ENCODE results near the gene C15orf40. TPM values are rescaled to one million over a fixed set of nuclear protein-coding genes. Genes with fewer than 3 reads are reported as not detected.
"Not testable (repeated sequence)": the region's sequence is repeated elsewhere in the genome, so short reads cannot be mapped to it uniquely, and the experiment has no call there.

The C15orf40 gene
- polyA plus RNA-seq, 2 of the 4 experiments (the other 2 are of a cell fraction) = 48.0 to 55.0 TPM

- H3K4me1 ChIP-seq; POLR2A ChIA-PET; DNase-seq (ENCODE audit: low read depth in 1 of 2, low spot score in 1 of 2); H3K4me2 ChIP-seq; H3K9me3 ChIP-seq; H3K27ac ChIP-seq; CTCF ChIA-PET; ATAC-seq; FAIRE-seq; H3K4me3 ChIP-seq: not testable (repeated sequence)
- TF ChIP-seq KDM1A (IDR thresholded peaks at IDR 0.05; ENCODE audit: low read depth) = 0 out of 2 replicates have a peak, but pooled peaks have one; percentile 49
- 91% methylated on average over 6 of the region's 6 CpGs for WGBS (ENCODE audit: missing lambda C conversion rate)
Observed at GRCh38 chr15:83031234-83031633, 19.8 kb upstream of the C15orf40 start.

- Histone ChIP-seq H3K9me3 (no peaks in the 10 kb centered on the region), H3K4me2 (no peak overlapping the region), H3K4me1 (no peaks in the 10 kb centered on the region), H3K27ac (no peak overlapping the region), H3K4me3 (no peak overlapping the region)
- TF ChIP-seq HEYL (CRISPR knock-in tag; IDR thresholded peaks at IDR 0.05) = no peak
- TF ChIP-seq RAD21 (conservative IDR thresholded peaks at IDR 0.05 in 1 of 2, IDR thresholded peaks at IDR 0.05 in 1 of 2) = no peak
- TF ChIP-seq SREBF2 (IDR thresholded peaks at IDR 0.05) = no peak
- TF ChIP-seq HDAC2 (IDR thresholded peaks at IDR 0.05) = no peak
- no peak for TF ChIP-seq RCOR1 (IDR thresholded peaks at IDR 0.05; ENCODE audit: low read depth, low read length)
- no peak for TF ChIP-seq JUN (IDR thresholded peaks at IDR 0.05)
- TF ChIP-seq GATA3 (IDR thresholded peaks at IDR 0.05; ENCODE audit: borderline replicate concordance) = no peak
- no peak for TF ChIP-seq BCL3 (IDR thresholded peaks at IDR 0.05)
- no peak for TF ChIP-seq FOXS1 (CRISPR knock-in tag; IDR thresholded peaks at IDR 0.05)
- no peak for TF ChIP-seq MAZ (IDR thresholded peaks at IDR 0.05; ENCODE audit: borderline replicate concordance, low read depth, low read length)
- TF ChIP-seq KDM1A (IDR thresholded peaks at IDR 0.05; ENCODE audit: low read depth) = no peak
- TF ChIP-seq E2F6 (IDR thresholded peaks at IDR 0.05; ENCODE audit: borderline replicate concordance, low read depth) = no peak
- TF ChIP-seq CBX8 (IDR thresholded peaks at IDR 0.05) = no peak
- no peak for TF ChIP-seq CTCF (IDR thresholded peaks at IDR 0.05)
- TF ChIP-seq BHLHE40 (IDR thresholded peaks at IDR 0.05; ENCODE audit: low read depth, low read length) = no peak
- TF ChIP-seq SMC3 (IDR thresholded peaks at IDR 0.05) = no peak
- no peak for TF ChIP-seq USF2 (IDR thresholded peaks at IDR 0.05)
- no peak for TF ChIP-seq HOXB13 (CRISPR knock-in tag; IDR thresholded peaks at IDR 0.05; ENCODE audit: low read depth)
- no peak for TF ChIP-seq ZFP36 (IDR thresholded peaks at IDR 0.05; ENCODE audit: borderline replicate concordance, partially characterized antibody)
- POLR2A ChIA-PET = no interaction called here
- ATAC-seq (no peak), DNase-seq (ENCODE audit: low read depth in 1 of 2, low spot score in 1 of 2) (no peak), FAIRE-seq (no peak)
- 85% methylated on average over 8 of the region's 8 CpGs for WGBS (ENCODE audit: missing lambda C conversion rate)
- CTCF ChIA-PET = no interaction called here
Observed at GRCh38 chr15:83030021-83030420, 18.6 kb upstream of the C15orf40 start.

GRCh38 chr15:83018436-83018835 lies 7.0 kb upstream of the C15orf40 start:
- ATAC-seq (no peak), DNase-seq (ENCODE audit: low read depth in 1 of 2, low spot score in 1 of 2) (no peak), FAIRE-seq (peak; percentile 59)
- ChIA-PET CTCF (interaction anchor here (1.6 to 8.3 kb wide), 2 partner anchors 7 to 18 kb away, joined by 3 to 60 read pairs; partner anchors contain the start of gene C15orf40), POLR2A (no interaction called here)
- no peak overlapping the region for H3K4me3 ChIP-seq
- WGBS (ENCODE audit: missing lambda C conversion rate) = 94% methylated on average over 2 of the region's 2 CpGs
- H3K27ac ChIP-seq = no peak overlapping the region
- H3K4me2 ChIP-seq = no peak overlapping the region
- H3K4me1 ChIP-seq = no peaks in the 10 kb centered on the region
- no peaks in the 10 kb centered on the region for H3K9me3 ChIP-seq
- TF ChIP-seq CHD2 (IDR thresholded peaks at IDR 0.05; ENCODE audit: low read length, partially characterized antibody) (no peak), PHF8 (IDR thresholded peaks at IDR 0.05; ENCODE audit: borderline replicate concordance, low read depth) (no peak), GATA3 (IDR thresholded peaks at IDR 0.05; ENCODE audit: borderline replicate concordance) (no peak), MAFK (IDR thresholded peaks at IDR 0.05; ENCODE audit: partially characterized antibody) (no peak), POLR2A (IDR thresholded peaks at IDR 0.05; ENCODE audit: low read length) (no peak), KDM1A (IDR thresholded peaks at IDR 0.05; ENCODE audit: low read depth) (no peak), CEBPB (IDR thresholded peaks at IDR 0.05) (no peak), RARB (CRISPR knock-in tag; IDR thresholded peaks at IDR 0.05) (no peak), ESRRA (IDR thresholded peaks at IDR 0.05; ENCODE audit: borderline replicate concordance, low read length) (no peak), RNF2 (IDR thresholded peaks at IDR 0.05; ENCODE audit: borderline replicate concordance, low read depth) (no peak), MAZ (IDR thresholded peaks at IDR 0.05; ENCODE audit: borderline replicate concordance, low read depth, low read length) (no peak), FOXS1 (CRISPR knock-in tag; IDR thresholded peaks at IDR 0.05) (no peak), HES2 (IDR thresholded peaks at IDR 0.05) (no peak), SMC3 (IDR thresholded peaks at IDR 0.05) (no peak), CBX8 (IDR thresholded peaks at IDR 0.05) (no peak), ELK1 (IDR thresholded peaks at IDR 0.05; ENCODE audit: low read depth, low read length) (no peak), E2F6 (IDR thresholded peaks at IDR 0.05; ENCODE audit: borderline replicate concordance, low read depth) (no peak)

Measured in A549 (cell line).